ENCODE results near the gene AHRR. TPM values are rescaled to one million over a fixed set of nuclear protein-coding genes. Genes with fewer than 3 reads are reported as not detected.
A peak's percentile ranks its signal among the peaks of the same experiment; 100 is the strongest.
"Not testable (repeated sequence)": the region's sequence is repeated elsewhere in the genome, so short reads cannot be mapped to it uniquely, and the experiment has no call there.

AHRR gene
- total RNA-seq, 2 donors from 2014 or later, result 4.1 to 11.0 TPM

- Mint-ChIP-seq H3K4me3 (no peak overlapping the region), H3K9me3 (no peaks in the 10 kb centered on the region), H3K27me3 (peaks cover 0 to 16% of the 10 kb centered on the region in 2 donors), H3K36me3 (no peaks in the 10 kb centered on the region), H3K27ac (no peak overlapping the region), H3K4me1 (ENCODE audit: low read depth in 2 of 2) (peaks cover 0 to 9% of the 10 kb centered on the region in 2 donors)
- no peak for DNase-seq (ENCODE audit: low spot score)
- ATAC-seq, result no peak
Measured at GRCh38 chr5:478369-478981, 157.0 kb downstream of the AHRR start.

- H3K36me3 Mint-ChIP-seq, result no peaks in the 10 kb centered on the region
- no peak overlapping the region for H3K27ac Mint-ChIP-seq
- DNase-seq (ENCODE audit: low spot score), result no peak
- no peak for ATAC-seq
- H3K4me3 Mint-ChIP-seq, result no peak overlapping the region
- H3K27me3 Mint-ChIP-seq, result peaks cover 0 to 14% of the 10 kb centered on the region in 2 donors
- peaks cover 0 to 7% of the 10 kb centered on the region in 2 donors for H3K4me1 Mint-ChIP-seq (ENCODE audit: low read depth in 2 of 2)
- H3K9me3 Mint-ChIP-seq, result no peaks in the 10 kb centered on the region
Measured at GRCh38 chr5:478982-479535, 157.5 kb downstream of the AHRR start.

- Mint-ChIP-seq H3K27me3 (peaks cover 0 to 14% of the 10 kb centered on the region in 2 donors), H3K4me1 (ENCODE audit: low read depth in 2 of 2) (peaks cover 0 to 5% of the 10 kb centered on the region in 2 donors), H3K36me3 (no peaks in the 10 kb centered on the region), H3K9me3 (no peaks in the 10 kb centered on the region), H3K4me3 (no peak overlapping the region), H3K27ac (no peak overlapping the region)
- no peak for ATAC-seq
- DNase-seq (ENCODE audit: low spot score), result no peak
Measured at GRCh38 chr5:479566-480319, 158.2 kb downstream of the AHRR start.

GRCh38 chr5:481347-481746 lies 159.8 kb downstream of the AHRR start:
- Mint-ChIP-seq H3K36me3 (no peaks in the 10 kb centered on the region), H3K4me3 (no peak overlapping the region), H3K4me1 (ENCODE audit: low read depth in 2 of 2) (peaks cover 0 to 5% of the 10 kb centered on the region in 2 donors), H3K9me3 (no peaks in the 10 kb centered on the region), H3K27me3 (peaks cover 0 to 9% of the 10 kb centered on the region in 2 donors), H3K27ac (no peak overlapping the region)
- no peak for DNase-seq (ENCODE audit: low spot score)
- ATAC-seq, result no peak

- Mint-ChIP-seq H3K9me3 (no peaks in the 10 kb centered on the region), H3K27me3 (peaks cover 0 to 8% of the 10 kb centered on the region in 2 donors), H3K27ac (no peak overlapping the region), H3K4me3 (no peak overlapping the region), H3K4me1 (ENCODE audit: low read depth in 2 of 2) (peaks cover 0 to 7% of the 10 kb centered on the region in 2 donors), H3K36me3 (no peaks in the 10 kb centered on the region)
- DNase-seq (ENCODE audit: low spot score), result no peak
- no peak for ATAC-seq
Measured at GRCh38 chr5:482021-482420, 160.5 kb downstream of the AHRR start.

- no peak for ATAC-seq
- no peaks in the 10 kb centered on the region for H3K9me3 Mint-ChIP-seq
Measured at GRCh38 chr5:482506-482905, 161.0 kb downstream of the AHRR start.

GRCh38 chr5:483011-483410 lies 161.5 kb downstream of the AHRR start:
- H3K36me3 Mint-ChIP-seq, result no peaks in the 10 kb centered on the region
- no peak overlapping the region for H3K27ac Mint-ChIP-seq
- no peaks in the 10 kb centered on the region for H3K9me3 Mint-ChIP-seq
- no peaks in the 10 kb centered on the region for H3K27me3 Mint-ChIP-seq
- peaks cover 0 to 6% of the 10 kb centered on the region in 2 donors for H3K4me1 Mint-ChIP-seq (ENCODE audit: low read depth in 2 of 2)
- no peak overlapping the region for H3K4me3 Mint-ChIP-seq
- no peak for DNase-seq (ENCODE audit: low spot score)
- no peak for ATAC-seq

More at GRCh38 chr5:482506-482905, 161.0 kb downstream of the AHRR start:
- no peaks in the 10 kb centered on the region for H3K36me3 Mint-ChIP-seq
- DNase-seq (ENCODE audit: low spot score), result no peak
- H3K27me3 Mint-ChIP-seq, result peaks cover 0 to 3% of the 10 kb centered on the region in 2 donors
- H3K4me1 Mint-ChIP-seq (ENCODE audit: low read depth in 2 of 2), result peaks cover 0 to 8% of the 10 kb centered on the region in 2 donors
- no peak overlapping the region for H3K4me3 Mint-ChIP-seq
- H3K27ac Mint-ChIP-seq, result no peak overlapping the region

GRCh38 chr5:483434-484140 lies 162.1 kb downstream of the AHRR start:
- H3K36me3 Mint-ChIP-seq, result no peaks in the 10 kb centered on the region
- ATAC-seq (peak in 1 of 2 donors; percentile 41), DNase-seq (ENCODE audit: low spot score) (peak; percentile 58)
- no peaks in the 10 kb centered on the region for H3K27me3 Mint-ChIP-seq
- no peak overlapping the region for H3K27ac Mint-ChIP-seq
- no peak overlapping the region for H3K4me3 Mint-ChIP-seq
- H3K9me3 Mint-ChIP-seq, result no peaks in the 10 kb centered on the region
- peaks cover 0 to 6% of the 10 kb centered on the region in 2 donors for H3K4me1 Mint-ChIP-seq (ENCODE audit: low read depth in 2 of 2)

GRCh38 chr5:484556-484955 lies 163.0 kb downstream of the AHRR start:
- ATAC-seq (no peak), DNase-seq (ENCODE audit: low spot score) (peak; percentile 44)
- no peaks in the 10 kb centered on the region for H3K9me3 Mint-ChIP-seq
- no peak overlapping the region for H3K27ac Mint-ChIP-seq
- no peaks in the 10 kb centered on the region for H3K36me3 Mint-ChIP-seq
- peaks cover 0 to 6% of the 10 kb centered on the region in 2 donors for H3K4me1 Mint-ChIP-seq (ENCODE audit: low read depth in 2 of 2)
- no peaks in the 10 kb centered on the region for H3K27me3 Mint-ChIP-seq
- H3K4me3 Mint-ChIP-seq, result no peak overlapping the region

GRCh38 chr5:485113-485945 lies 163.8 kb downstream of the AHRR start:
- no peak overlapping the region for H3K4me3 Mint-ChIP-seq
- no peak overlapping the region for H3K27ac Mint-ChIP-seq
- peaks cover 0 to 6% of the 10 kb centered on the region in 2 donors for H3K4me1 Mint-ChIP-seq (ENCODE audit: low read depth in 2 of 2)
- ATAC-seq (no peak), DNase-seq (ENCODE audit: low spot score) (peak; percentile 56)
- H3K27me3 Mint-ChIP-seq, result no peaks in the 10 kb centered on the region
- H3K36me3 Mint-ChIP-seq, result no peaks in the 10 kb centered on the region
- no peaks in the 10 kb centered on the region for H3K9me3 Mint-ChIP-seq

GRCh38 chr5:485946-486491 lies 164.5 kb downstream of the AHRR start:
- Mint-ChIP-seq H3K4me3 (no peak overlapping the region), H3K27me3 (no peaks in the 10 kb centered on the region), H3K4me1 (ENCODE audit: low read depth in 2 of 2) (peaks cover 0 to 6% of the 10 kb centered on the region in 2 donors), H3K9me3 (no peaks in the 10 kb centered on the region), H3K27ac (no peak overlapping the region), H3K36me3 (no peaks in the 10 kb centered on the region)
- DNase-seq (ENCODE audit: low spot score) (no peak), ATAC-seq (no peak)

GRCh38 chr5:486597-486996 lies 165.1 kb downstream of the AHRR start:
- H3K27ac Mint-ChIP-seq; H3K36me3 Mint-ChIP-seq; H3K27me3 Mint-ChIP-seq; H3K9me3 Mint-ChIP-seq; H3K4me1 Mint-ChIP-seq (ENCODE audit: low read depth in 2 of 2); H3K4me3 Mint-ChIP-seq; DNase-seq (ENCODE audit: low spot score); ATAC-seq: not testable (repeated sequence)

Data from natural killer cell treated with Interleukin-12 subunit alpha and Interleukin-12 subunit beta and Interleukin-15 and Interleukin-18, amount 100 ng/mL, for 72 hours (primary cell).